Urothelium cell line (cell line): Measurements from ENCODE around the gene ZNF622.
A peak's percentile ranks its signal among the peaks of the same experiment; 100 is the strongest.

Experiments
- DNase-seq: peaks from one replicate; pipeline ENCODE4 v3.0.0; 2011; ENCODE audit warnings: low spot score, mixed read lengths
- FAIRE-seq: peaks from 2 replicates; lab custom pipeline; 2011; peaks lifted over from hg19 to GRCh38; lab: Jason Lieb, UNC

ZNF622 gene, protein sequence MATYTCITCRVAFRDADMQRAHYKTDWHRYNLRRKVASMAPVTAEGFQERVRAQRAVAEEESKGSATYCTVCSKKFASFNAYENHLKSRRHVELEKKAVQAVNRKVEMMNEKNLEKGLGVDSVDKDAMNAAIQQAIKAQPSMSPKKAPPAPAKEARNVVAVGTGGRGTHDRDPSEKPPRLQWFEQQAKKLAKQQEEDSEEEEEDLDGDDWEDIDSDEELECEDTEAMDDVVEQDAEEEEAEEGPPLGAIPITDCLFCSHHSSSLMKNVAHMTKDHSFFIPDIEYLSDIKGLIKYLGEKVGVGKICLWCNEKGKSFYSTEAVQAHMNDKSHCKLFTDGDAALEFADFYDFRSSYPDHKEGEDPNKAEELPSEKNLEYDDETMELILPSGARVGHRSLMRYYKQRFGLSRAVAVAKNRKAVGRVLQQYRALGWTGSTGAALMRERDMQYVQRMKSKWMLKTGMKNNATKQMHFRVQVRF

DNA sequence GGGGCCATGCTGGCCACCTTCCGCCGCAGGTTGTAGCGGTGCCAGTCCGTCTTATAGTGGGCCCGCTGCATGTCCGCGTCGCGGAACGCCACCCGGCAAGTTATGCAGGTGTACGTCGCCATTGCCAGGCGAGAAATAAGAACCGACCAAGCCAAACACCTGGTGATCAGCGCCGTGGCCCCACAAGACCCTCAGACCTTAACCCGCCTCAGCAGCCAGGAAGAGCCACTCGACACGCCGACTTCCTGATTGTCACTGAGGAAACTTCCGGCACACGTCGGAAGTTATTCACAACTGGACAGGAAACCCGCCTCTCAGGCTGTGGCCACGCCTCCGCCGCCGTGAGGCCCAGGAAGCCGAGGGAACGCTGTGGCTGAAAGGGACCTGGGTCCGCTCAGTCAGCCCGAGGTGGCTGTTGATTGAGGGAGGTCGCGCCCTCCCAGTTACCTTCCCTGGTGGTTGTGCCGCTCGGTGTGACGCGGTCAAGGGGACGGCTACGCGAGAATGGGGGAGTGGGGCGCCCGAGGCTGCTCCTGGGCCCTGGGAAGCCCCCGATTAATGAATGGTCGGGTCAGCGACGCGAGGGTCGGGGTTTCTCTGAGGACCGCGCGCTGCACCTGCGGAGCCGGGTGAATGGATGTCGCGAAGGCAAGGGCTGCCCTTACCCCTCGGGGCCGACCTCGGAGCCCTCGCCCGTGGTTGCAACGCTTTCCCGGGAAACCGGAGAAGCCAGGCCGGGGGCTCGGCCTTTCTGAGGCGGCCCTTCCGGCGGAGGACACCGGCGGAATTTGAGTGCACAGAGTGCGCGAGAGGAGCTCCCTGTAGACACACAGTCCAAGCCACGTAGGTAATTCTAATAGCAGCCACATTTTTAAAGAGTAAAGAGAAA is at the start of gene ZNF622:
Gene ZNF622, minus strand, starts transcription at position 257 of the 889 bp plus-strand sequence. Its CDS starts 135 bp downstream, at position 122.
- FAIRE-seq (peak; percentile 58), DNase-seq (peak; percentile 92)

DNA sequence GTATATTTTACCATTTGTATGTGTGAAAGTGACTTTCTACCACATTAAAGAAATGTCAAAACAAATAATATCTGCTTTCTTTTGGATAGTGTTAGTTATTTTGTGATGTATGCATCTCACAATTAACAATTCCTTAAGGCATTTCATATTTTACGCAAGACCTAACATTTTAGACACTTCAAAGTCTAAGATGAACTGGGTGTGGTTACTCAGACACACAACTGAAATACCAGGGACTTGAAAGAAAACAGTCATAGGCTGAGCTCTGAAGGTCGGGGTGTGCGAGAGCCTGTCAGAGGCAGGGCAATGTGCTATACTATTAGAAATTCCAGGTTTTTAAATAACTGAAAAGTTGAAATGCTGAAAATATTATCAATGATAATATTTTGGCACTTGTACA is 44.5 kb upstream of the ZNF622 start:
- no peak for FAIRE-seq
- DNase-seq: no peak

DNA sequence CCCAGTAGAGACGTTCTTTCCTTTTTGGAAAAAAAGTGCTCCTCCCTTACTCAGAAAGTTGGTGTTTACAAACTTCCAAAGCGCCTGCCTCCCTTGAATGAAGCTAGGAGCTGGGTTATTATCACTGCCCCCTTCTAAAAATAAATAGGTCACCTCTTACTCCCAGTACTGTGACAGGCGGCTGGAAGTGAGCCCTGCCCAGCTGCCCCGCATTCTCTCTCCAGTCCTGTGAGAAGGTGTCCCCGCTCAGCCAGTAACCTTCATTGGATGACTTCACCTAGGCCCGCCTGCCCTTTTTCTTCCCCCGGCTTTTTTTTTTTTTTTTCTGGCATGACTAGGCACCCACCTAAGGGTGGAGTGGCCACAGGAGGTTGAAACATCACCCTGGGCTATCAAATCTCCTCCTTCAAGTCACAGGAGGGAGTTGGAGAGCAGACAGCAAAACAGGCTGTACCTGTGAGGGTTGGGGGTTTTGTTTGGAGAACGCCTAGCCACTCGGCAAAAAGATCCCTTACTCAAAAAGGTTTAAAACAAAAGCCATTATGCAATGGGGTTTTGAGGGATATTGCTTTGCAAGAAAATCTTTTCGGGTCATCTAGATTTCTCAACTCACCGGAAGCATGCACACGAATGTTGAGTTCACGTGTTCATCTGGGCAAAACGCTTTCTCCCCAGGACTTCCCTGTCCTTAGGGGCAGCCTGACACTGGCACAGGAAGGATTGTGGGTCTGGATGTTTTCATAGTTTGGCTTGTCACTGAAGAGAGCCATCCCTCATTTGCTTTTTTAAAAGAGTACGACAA is 43.3 kb upstream of the ZNF622 start:
- no peak for FAIRE-seq
- DNase-seq: peak; percentile 57

DNA sequence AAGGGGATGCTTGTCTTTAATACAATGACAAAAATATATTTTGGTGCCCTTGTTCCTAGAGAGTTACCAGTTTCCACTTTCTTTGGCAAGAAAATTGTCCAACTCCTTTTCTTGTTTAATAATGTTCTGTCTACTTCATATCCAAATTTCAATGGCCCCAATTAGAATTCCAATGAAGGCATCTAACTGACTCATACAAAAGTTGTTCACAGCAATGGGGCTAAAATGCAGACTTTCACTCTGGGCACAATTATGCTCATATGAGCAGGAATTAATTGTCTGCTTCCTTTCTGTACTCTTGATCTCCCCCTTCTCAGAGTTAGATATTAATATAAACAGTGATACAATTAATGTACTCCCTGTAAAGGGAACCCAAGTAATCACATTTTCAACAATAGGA is 42.1 kb upstream of the ZNF622 start:
- FAIRE-seq: no peak
- no peak for DNase-seq

DNA sequence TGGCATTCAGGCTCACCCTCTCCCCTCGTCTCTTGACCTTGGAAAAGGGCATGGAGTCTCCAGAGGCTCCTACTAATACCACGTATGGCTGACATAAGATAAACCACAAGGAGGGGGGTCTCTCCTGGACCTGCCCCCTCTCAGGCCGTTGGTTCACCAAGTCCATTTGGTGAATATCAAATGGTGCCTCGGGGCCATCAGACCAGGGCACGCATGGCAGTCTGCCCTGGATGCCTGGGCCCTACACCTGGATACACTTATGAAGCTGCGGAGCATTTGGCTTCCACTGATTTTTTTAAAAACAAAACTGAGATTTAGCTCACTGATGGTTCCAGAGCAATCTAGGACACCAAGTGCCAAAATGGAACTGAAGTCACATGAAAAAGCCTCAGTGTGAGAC is 40.3 kb upstream of the ZNF622 start:
- no peak for FAIRE-seq
- DNase-seq: no peak

DNA sequence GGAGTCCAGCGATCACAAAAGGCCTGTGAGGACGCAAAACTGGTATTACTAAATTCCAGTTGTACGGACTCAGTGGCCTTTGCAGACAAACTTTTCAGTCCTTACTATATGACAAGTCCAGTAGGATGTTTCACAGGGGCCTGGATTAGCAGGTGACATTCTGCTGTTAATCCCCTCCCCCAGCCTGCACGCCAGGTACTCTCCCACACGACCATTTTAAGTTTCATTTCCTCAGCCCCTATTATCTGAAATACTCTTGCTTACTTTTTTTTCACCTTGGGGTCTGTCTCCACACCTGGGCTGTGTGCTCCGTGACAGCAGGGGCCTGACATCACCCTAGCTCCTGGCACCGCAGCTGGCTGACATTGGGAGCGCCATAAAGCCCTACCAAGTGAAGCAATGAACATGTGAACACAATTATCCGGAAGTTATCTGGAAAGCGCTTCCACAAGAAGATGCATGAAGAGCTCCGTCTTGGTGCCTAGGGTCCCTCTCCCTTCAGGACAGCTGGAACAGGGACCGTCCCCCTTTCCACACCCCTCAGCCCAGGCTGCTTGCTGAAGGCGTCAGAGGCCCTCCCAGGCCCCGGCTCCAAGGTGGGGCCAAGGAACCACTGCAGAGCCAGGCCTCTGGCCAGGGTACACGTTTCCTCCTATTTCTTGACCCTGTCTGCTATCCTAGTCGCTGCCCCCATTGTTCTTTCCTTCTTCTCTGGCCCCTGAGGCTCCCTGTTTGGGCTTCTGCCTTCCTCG is 39.7 kb upstream of the ZNF622 start:
- FAIRE-seq (no peak), DNase-seq (no peak)

DNA sequence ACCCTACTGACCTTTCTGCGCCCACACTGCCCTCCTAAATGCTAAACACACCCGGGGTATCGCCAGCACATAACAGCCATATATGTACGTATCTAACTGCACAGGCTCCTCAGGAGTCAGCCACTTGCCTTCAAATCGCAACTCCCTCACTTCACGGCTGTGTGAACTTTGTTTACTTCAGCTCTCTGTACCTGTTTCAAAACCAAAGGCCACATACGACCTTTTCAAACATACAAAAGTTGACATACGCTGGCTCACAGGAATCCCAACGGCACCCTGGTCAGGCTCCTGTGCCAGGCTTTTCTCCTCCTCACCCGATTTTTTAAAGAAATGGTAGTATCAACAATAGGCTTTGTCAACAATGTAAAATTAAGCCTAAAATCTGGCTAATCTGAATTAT is 39.0 kb upstream of the ZNF622 start:
- FAIRE-seq: no peak
- DNase-seq: no peak

DNA sequence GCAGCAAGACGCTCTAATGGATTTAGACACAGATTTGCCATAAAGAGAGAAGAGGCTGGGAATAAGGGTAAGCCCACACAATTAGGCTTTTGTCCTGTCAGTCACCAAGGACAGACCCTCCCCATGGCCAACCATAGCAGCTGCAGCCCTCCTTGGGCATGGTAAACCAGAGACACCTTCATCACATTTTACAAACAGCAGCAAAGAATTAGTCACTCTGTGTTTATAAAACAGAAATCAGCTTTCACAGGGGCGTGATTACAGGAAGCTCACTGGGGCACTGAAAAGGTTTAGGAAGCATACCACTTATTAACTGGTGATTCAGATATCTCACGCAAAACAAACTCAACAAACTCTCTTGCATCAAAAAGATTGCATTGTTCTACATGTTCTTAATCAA is 37.3 kb upstream of the ZNF622 start:
- DNase-seq: no peak

DNA sequence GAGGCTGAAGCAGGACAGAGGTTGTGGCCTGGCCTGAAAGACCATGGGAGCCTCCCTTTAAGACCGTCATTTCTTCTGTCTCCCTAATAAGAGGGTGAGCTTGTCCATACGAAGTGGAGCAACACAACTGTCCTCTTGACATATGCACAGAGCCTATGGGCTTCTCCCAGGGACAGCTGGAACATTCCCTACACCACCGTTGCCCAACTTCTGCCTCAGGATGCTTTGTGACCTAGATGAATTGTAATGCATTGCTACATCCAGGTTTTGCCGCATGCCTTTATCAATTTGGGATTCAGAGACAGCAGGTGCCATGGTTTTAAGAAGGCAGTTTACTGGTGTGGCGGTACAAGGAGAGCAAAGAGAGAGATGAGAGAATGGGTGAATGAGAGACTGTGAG is 34.4 kb upstream of the ZNF622 start:
- no peak for DNase-seq
- FAIRE-seq: peak; percentile 13

More for the DNA sequence above, 37.3 kb upstream of the ZNF622 start:
- no peak for FAIRE-seq

DNA sequence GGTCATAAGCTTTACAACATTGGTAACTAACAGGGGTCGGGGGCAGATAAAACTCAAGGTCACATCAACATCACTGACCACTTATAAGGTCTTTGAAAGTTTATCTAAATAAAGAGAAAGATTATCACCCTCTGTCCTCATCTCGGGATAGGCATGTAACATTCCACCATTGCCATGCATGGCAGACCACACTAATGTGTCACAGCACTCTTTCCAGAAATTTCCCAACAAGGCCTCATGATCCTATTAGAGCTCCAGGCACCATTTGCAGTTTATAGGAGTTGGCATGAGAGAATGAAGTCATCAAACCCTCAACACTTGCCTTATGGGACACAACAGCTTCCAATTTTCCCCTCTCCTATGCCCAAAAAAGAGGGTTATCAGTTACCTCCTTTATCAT is 31.9 kb upstream of the ZNF622 start:
- DNase-seq: no peak
- no peak for FAIRE-seq

DNA sequence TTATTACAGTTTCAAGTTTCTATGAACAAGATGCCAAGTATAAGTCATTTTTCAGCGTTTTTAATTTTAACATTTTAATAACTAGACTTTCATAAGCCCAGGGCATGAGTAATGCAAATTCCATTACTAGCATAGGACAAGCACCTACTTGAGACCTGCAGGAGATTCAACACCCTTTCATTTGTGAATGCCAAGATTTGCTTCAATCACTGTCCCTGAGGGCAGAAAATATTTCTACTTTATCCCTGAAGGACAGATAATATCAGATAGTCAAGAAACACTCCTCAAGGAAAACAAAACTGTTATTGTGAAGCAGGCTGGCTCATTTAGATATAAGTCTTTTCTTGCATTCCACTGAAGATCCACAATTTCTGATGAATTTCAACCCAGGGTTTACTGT is 27.7 kb upstream of the ZNF622 start:
- DNase-seq: no peak
- no peak for FAIRE-seq

DNA sequence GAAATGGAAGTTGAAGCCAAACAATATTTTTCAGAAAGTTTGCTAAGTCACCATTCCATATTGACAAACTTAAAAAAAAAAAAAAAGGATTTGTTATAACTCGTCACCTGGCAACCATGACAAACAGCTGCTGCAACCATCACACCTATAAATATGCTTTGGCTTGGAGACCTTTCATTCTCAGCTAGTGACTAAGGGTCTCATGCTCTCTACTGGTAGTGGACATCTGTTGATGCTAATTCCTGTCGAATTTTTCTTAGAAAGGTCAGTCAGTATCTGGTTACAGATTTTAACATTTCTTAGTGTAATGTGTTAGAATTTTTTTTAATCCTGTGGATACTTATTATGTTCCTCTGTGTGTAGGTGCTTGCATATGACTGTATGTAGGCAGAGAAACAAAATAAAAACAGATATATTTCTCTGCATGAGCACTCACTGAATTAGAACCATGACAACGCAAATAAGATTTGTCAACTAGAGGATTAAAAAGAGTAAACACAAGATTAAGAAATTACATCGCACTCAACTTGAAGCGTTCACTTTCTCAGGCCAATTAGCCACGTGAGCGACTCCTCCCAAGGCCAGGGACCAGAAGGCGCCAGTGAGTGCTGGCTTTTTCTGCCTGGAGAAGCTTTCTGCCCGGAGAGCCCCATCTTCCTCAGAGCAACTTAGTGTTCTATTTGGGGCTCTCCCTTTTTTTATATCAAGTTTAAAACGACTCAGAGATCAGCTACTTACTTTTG is 27.0 kb upstream of the ZNF622 start:
- DNase-seq (peak; percentile 26), FAIRE-seq (no peak)

DNA sequence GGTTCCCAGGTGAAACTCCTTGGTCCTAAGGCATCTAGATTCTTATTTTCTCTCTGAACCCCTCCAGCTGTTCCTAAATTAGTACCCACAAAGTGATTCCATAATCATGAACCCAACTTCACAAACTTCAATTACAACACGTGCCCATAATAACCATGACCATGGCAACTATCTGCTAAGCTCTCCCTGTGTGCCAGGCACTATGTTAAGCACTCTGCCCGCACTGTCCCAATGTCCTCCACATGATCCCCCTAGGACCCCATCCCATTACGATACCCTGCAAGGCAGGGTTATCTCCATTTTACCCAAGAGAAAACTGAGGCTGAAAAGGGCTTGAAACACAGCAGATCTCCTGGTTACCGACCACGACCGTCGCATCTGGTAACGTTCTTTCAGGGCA is 25.3 kb upstream of the ZNF622 start:
- FAIRE-seq (no peak), DNase-seq (no peak)

DNA sequence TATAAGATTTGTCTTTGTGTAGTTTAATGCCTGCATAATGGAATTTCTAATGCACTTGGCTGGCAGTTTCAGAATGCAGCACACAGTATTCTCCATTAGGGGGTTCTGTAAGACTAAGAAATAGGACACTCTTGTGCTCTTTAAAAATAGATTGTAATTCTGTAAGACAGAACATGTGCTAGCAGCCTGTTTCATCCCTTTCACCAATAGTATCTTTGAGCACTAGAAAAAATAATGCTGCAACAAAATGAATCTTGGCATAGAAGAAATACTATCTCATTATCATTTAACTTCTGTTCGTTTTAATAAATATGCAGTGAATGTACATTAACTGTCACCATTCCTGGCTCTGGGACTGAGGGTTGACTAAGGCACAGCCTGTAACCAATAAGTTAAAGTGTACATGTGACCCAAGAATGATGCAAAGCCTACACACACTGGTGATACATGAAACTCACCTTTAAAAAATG is 23.8 kb upstream of the ZNF622 start:
- no peak for FAIRE-seq

DNA sequence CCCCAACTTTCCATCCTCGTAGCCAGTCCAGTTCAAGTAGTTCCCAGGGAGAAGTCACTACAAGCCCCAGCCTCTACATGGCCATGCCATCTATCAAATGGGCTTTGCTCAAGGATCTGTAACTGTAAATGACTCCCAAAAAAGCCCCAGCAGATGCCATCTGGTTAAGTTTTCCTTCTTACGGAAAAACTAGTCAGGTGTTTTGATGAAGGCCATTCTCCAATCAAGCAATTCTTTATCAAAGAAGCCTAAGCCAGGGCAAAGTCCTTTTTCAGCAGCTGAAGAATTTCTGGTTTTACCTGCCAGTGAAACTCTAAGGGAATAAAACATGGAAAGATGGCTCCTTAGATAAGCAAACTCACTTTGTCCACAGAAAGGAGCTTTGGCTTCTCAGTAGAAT is 21.9 kb upstream of the ZNF622 start:
- DNase-seq (no peak), FAIRE-seq (no peak)

More for the DNA sequence above, 23.8 kb upstream of the ZNF622 start:
- DNase-seq: peak; percentile 46

DNA sequence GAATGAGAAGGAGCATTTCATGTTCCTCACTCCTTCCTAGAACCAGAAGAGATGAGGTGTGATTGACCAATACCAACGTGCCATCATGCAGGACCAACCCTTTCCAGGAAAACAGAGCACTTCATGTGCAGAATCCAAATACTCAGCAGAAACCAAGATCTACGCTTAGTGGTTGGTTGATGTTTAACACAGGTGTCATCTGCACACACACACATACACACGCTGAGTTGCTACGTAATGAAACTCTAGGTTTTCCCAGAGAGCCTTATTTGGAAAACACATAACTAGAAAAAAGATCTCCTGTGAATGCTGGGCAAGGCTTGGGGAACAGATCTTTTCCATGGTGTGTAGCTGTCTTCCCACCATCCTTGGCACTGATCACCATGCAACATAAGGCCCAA is 21.1 kb upstream of the ZNF622 start:
- DNase-seq (no peak), FAIRE-seq (peak; percentile 48)

DNA sequence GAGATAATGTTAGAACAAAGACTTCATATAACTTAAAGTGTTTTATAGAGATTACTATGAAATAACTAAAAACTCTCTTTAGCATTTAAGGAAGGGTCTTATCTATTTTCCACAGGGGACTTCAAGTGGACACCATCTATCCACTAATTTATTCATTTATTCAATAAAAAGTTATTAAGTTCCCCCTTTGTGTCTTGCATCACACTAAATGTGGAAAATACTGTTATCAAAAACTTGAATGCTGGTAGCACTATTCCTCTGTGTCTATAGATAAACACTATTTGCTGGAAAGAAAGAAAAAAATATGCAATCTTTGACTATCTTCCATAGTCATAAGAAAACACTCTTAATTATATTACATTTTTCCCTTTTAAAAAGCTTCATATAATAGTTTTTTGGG is 20.1 kb upstream of the ZNF622 start:
- no peak for FAIRE-seq
- no peak for DNase-seq

DNA sequence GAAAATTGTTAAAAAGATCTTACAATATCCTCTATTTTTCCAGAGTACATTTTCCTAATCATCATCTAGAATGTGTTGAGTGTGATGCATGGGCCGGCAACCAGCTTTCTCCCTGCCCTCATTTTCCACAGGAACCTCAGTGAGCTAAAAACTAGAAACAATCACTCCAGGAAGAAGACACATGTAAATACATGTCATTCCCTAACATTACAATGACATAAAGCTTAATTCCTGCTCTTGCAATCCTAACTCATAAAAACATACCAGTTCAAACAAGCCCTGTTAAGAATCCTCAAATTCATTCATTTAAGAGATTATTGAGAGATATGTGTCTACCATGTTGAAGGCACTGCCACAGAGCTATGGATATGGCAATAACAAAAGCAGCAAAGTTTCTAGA is 18.5 kb upstream of the ZNF622 start:
- no peak for DNase-seq
- no peak for FAIRE-seq

DNA sequence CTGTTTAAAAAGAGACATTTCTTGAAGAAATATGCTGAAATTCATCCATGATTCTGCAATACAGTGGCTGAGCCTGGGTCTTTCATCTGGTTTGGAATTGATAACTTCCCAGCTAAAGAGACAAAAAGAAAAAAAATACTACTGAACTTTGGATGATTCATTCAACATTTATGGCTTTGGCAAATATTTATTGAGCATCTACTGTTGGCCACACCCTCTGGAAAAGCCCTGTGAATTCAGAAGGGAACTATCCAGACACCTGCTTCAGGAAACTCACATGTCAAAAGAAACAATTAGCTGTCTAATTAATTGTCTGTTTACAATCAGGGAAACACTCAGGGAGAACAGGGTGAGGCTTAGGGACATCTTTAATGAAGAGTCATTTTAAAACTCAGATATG is 17.8 kb upstream of the ZNF622 start:
- DNase-seq (no peak), FAIRE-seq (no peak)
